ENCODE results near the gene PHRF1.

PHRF1 gene, protein sequence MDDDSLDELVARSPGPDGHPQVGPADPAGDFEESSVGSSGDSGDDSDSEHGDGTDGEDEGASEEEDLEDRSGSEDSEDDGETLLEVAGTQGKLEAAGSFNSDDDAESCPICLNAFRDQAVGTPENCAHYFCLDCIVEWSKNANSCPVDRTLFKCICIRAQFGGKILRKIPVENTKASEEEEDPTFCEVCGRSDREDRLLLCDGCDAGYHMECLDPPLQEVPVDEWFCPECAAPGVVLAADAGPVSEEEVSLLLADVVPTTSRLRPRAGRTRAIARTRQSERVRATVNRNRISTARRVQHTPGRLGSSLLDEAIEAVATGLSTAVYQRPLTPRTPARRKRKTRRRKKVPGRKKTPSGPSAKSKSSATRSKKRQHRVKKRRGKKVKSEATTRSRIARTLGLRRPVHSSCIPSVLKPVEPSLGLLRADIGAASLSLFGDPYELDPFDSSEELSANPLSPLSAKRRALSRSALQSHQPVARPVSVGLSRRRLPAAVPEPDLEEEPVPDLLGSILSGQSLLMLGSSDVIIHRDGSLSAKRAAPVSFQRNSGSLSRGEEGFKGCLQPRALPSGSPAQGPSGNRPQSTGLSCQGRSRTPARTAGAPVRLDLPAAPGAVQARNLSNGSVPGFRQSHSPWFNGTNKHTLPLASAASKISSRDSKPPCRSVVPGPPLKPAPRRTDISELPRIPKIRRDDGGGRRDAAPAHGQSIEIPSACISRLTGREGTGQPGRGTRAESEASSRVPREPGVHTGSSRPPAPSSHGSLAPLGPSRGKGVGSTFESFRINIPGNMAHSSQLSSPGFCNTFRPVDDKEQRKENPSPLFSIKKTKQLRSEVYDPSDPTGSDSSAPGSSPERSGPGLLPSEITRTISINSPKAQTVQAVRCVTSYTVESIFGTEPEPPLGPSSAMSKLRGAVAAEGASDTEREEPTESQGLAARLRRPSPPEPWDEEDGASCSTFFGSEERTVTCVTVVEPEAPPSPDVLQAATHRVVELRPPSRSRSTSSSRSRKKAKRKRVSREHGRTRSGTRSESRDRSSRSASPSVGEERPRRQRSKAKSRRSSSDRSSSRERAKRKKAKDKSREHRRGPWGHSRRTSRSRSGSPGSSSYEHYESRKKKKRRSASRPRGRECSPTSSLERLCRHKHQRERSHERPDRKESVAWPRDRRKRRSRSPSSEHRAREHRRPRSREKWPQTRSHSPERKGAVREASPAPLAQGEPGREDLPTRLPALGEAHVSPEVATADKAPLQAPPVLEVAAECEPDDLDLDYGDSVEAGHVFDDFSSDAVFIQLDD (N-terminal part only)

GRCh38 chr11:575996-576768 is at the start of gene PHRF1:
Gene PHRF1 (plus strand): TSS chr11:576470. CDS start chr11:581513, 5,043 bp downstream.
- peak; percentile 92 to 97 (median 94) for DNase-seq

GRCh38 chr11:528166-528814 is 48.0 kb upstream of the PHRF1 start:
- DNase-seq = no peak

DNA sequence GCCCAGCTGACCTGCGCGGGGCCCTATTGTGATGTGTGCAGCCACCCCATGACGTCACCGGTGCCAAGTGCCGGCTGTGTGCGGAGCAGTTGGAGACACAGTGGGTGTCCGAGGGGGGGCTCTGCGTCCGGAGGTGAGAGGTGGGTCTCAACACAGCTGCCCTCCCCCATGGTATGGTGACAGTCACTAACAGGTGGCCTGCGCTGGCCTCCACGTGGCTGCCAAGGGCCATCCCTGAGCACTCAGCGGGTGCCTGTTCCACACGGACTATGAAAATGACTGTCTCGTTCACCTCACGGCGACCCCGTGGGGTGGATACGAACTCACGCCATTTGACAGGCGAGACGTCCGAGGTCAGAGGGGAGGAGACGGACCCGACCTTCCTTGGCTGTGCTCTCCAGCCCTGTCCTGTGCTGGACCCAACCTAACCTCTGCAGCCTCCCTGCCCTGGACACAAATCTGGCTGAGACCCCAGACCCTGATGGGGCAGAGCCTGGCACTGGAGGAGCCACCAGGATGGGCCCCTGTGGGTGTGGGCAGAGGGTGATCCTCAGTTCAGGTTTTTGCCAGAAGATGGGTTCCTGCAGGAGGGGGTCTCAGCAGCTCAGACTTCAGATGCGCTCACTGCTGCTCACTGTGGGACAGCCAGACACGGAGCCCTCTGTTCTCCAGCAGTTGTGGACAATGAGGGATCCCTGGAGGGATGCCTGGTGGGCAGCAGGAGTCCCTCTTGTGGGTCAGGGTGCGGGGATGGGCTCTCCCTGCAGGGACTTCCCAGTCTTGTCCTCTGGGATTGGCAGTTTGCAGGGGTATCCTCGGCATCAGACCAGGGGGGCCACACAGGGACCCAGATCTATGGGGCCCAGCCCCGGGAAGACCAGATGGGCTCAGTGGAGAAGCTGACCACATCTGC is 47.2 kb upstream of the PHRF1 start:
- no peak for DNase-seq

DNA sequence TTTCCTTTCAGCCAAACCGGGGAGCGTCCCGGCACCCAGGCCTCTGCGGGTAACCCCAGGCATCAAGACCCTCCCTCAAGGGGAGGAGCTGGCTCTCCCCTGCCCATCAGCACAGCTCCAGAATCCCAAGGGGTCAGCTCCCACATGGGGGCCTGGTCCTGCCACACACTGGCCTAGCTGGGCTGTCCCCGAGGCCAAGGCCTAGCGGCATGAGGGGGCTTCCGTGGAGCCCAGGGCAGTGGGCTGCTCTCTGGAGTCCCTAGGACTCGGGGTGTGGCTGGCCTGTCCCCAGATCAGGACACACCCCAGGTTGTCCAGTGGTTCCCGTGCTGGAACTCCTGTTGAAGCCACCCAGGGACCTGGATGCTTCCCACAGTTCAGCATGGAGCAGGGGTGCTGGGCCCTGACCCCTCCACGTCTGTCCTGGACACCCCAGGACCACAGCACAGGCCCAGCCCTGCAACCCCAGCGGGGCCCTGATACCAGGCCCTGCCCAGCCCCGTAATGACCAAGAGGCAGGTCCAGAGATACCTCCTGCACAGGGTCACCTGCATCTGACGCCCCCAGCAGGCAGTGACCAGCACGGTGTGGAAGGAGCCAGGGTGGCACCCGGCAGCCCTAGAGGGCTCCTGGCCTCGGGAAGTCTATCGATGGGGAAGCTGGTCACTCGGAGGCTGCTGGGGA is 46.4 kb upstream of the PHRF1 start:
- no peak for DNase-seq

GRCh38 chr11:530960-531831 is 45.1 kb upstream of the PHRF1 start:
- no peak for DNase-seq

- DNase-seq = no peak
These were observed 44.2 kb upstream of the PHRF1 start for GRCh38 chr11:531919-532526.

DNA sequence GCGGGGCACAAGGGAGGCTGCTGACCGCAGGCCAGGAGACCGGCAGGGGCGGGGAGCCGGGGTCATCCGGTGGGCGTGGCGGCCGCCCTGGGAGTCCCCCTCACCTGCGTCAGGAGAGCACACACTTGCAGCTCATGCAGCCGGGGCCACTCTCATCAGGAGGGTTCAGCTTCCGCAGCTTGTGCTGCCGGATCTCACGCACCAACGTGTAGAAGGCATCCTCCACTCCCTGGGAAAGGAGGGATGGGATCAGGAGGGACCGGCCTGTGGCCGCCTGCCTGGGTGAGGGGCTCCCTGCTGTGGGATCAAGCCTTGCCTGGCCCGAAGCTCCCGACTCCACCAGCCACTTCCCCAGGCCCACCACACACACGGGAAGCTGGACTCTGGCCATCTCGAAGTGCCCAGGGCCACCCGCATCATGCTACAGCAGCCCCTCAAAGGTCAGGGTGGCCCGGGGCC is 43.7 kb upstream of the PHRF1 start:
- no peak for DNase-seq

DNA sequence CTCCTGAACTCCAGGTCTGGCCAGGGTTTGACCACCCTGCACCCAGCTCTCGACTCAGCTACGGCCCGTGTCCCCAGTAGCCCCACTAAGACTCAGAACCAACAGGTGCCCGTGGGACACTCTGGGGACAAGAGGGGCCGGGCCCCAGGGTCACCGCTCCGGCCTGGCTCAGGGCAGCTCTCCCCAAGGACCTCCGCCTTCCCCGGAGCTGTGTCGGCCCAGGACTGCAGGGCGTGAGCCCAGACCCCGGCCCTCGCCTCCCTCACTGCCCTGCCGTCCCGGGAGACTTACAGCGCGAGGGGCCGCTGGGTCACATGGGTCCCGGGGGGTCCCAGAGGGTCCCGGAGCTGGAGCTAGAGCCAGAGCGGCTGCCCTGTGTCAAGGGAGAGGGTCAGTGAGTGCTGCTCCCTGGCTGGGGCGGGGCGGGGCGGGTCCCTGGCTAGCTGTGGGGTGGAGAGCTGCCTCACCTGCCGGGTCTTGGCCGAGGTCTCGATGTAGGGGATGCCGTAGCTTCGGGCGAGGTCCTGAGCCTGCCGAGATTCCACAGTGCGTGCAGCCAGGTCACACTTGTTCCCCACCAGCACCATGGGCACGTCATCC is 43.2 kb upstream of the PHRF1 start:
- no peak for DNase-seq

DNA sequence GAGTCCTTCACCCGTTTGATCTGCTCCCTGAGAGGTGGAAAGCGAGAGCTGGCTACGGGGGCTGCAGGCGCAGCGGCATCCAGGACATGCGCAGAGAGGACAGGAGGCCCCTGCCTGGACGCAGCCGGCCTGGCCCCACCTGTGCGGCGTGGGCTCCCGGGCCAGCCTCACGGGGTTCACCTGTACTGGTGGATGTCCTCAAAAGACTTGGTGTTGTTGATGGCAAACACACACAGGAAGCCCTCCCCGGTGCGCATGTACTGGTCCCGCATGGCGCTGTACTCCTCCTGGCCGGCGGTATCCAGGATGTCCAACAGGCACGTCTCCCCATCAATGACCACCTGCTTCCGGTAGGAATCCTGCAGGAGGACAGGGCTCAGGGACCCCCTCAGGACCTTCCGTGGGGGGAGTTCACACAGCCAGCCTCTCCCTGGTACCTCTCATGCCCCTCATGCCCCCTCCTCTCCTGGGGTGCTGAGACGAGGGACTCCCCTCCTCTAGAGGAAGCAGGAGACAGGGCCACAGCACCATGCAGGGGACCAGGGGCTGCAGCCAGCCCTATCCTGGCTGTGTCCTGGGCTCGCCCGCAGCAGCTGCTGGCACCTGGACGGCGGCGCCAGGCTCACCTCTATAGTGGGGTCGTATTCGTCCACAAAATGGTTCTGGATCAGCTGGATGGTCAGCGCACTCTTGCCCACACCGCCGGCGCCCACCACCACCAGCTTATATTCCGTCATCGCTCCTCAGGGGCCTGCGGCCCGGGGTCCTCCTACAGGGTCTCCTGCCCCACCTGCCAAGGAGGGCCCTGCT is 42.5 kb upstream of the PHRF1 start:
- no peak for DNase-seq

DNA sequence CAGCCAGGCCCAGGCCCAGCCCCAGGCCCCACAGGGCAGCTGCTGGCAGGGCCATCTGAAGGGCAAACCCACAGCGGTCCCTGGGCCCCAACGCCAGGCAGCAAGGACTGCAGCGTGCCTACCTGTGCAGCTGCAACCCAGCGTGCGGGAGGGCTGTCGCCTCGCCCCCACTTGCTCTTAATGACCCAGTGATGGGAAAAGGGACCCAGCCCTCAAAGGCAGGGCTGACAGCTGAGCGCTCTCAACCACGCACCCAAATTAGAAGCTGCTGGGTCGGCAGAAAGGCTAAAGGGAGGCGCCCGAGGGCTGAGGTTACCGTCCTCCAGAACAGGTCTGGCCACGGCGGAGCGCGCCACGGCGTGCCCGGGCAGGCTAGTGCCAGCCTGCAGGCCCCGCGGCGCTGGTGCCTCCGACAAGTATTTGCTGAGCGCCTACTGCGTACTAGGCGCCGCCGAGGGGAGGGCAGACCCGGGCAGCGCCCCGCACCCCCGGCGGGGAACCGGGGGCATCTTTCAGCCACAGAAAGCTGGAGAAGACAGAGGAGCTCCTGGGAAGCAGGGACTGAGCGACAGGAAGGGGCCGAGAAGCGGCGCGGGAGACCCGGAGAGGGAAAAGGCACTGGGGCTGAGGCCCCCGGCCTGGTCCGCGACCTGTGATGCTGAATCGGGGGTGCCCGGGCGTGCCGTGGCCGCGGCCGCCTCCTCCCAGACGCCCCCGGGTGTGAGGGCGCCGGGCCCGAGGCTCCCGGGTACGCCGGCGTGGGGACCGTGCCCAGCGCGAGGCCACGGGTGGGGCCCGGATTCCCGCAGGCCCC is 41.7 kb upstream of the PHRF1 start:
- DNase-seq = peak in 2 of 6 experiments; percentile 31 to 32

- no peak for DNase-seq
These were observed 41.1 kb upstream of the PHRF1 start for GRCh38 chr11:535210-535518.

GRCh38 chr11:535519-536454 is 40.5 kb upstream of the PHRF1 start, which contains the start of gene HRAS:
Gene HRAS (minus strand): TSS chr11:535576.
- peak; percentile 88 to 96 (median 92) for DNase-seq

- peak; percentile 69 to 87 (median 76) for DNase-seq
These were observed 39.2 kb upstream of the PHRF1 start, which contains the start of gene LRRC56 for GRCh38 chr11:536841-537621. Gene LRRC56 (plus strand): TSS chr11:537527. CDS start chr11:540685, 3,158 bp downstream.
